HG03097 (cell line): ENCODE measurements around the gene DTX3.
"Not testable (repeated sequence)": the region's sequence is repeated elsewhere in the genome, so short reads cannot be mapped to it uniquely, and the experiment has no call there.

Experiments used
- ATAC-seq: cut with Tn5 transposase; IDR thresholded peaks from one replicate; pipeline ENCODE4 v1.9.1; 2021; ENCODE audit not compliant: unreplicated experiment, low FRiP score

DTX3 gene, protein sequence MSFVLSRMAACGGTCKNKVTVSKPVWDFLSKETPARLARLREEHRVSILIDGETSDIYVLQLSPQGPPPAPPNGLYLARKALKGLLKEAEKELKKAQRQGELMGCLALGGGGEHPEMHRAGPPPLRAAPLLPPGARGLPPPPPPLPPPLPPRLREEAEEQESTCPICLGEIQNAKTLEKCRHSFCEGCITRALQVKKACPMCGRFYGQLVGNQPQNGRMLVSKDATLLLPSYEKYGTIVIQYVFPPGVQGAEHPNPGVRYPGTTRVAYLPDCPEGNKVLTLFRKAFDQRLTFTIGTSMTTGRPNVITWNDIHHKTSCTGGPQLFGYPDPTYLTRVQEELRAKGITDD

GRCh38 chr12:57604454-57604991 lies at the start of gene DTX3:
DTX3 (plus strand) TSS chr12:57604824; CDS start chr12:57606518, 1,694 bp downstream.
- no peak for ATAC-seq

DNA sequence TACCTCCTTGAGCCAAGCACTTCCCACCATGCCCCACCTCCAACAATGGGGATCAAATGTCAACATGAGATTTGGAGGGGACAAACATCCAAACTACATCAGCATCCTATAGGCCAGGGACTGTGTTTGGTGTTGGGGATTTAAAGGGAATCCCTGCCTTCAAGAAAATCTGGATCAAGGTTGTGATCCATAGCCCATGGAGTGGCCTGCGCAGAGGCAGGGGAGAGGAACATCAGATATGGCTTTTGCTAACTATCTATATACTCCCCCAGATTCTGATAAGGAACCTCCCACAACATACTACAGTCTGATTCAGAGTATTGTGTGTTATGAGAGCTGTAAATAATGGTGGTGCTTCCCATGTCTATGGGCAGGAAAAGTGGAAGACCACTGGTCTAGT lies 49.7 kb upstream of the DTX3 start:
- no peak for ATAC-seq

GRCh38 chr12:57558864-57559263 lies 45.8 kb upstream of the DTX3 start:
- ATAC-seq = no peak

DNA sequence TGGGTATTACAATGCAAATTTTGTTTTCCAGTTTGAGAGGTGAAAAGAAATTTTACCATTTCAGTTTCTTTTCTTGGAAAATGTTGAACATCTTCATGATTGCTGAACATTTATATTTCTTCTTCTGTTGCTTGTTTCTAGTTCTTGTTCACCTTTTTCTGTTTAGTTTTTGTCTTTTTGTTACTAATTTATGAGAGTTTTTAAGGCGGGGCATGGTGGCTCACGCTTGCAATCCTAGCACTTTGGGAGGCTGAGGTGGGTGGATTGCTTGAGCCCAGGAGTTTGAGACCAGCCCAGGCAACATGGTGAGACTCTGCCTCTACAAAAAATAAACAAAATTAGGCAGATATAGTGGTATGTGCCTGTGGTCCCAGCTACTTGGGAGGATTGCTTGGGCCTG lies 44.1 kb upstream of the DTX3 start:
- ATAC-seq = no peak

GRCh38 chr12:57561117-57561516 lies 43.5 kb upstream of the DTX3 start:
- not testable (repeated sequence) for ATAC-seq

GRCh38 chr12:57563358-57563757 lies 41.3 kb upstream of the DTX3 start:
- no peak for ATAC-seq

DNA sequence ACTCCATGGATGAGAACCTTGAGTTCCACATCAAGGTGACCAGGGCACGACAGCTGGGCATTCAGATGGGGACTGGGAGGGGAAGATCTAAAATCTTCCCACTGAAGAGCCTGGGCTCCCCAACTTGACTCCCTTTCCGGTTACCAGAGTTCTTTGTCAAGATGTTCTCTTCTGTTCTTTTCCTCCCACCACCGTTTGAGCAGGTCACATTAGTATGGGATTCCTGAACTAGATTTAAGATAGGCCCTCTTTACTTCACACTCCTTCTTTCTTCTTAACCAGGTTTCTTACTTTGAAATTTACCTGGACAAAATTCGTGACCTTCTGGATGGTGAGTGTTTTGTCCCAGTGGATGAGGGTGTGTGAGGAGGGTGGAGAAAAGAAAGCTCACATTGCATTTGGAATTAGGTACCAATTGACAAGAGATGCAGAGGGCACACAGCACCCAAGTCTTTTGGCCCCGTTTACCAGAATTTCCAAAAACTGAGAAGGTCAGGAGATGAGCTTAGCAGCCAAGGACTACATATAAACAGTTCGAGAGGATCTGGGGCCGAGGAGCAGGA lies 40.4 kb upstream of the DTX3 start:
- no peak for ATAC-seq

DNA sequence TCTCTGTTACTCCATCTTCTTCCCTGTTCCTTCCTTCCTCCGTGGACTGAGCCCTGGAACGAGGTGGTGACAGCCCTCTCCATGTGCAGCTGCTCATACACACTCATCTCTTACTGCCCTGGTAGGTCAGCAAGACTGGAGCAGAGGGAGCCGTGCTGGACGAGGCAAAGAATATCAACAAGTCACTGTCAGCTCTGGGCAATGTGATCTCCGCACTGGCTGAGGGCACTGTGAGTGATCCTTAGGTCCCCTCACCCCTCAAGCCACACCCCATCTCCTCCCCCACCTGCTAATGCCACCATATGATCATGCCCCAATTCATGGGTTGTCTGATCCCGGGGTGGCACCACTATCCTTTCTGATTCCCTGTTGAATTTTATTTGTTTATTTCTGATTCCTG lies 35.8 kb upstream of the DTX3 start:
- ATAC-seq = no peak

- no peak for ATAC-seq
Observed at GRCh38 chr12:57569858-57570257, 34.8 kb upstream of the DTX3 start.

DNA sequence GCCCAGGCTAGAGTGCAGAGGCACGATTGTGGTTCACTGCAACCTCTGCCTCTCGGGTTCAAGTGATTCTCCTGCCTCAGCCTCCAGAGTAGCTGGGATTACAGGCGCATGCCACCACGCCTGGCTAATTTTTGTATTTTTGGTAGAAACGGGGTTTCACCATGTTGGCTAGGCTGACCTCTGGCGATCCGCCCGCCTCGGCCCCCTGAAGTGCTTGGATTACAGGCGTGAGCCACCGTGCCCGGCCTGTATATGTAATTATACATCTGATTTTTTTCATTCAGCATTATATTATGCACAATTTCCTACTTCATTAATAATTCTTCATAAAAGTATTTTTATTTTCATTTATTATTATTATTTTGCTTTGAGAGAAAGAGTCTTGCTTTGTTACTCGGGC lies 34.2 kb upstream of the DTX3 start:
- not testable (repeated sequence) for ATAC-seq

GRCh38 chr12:57571926-57572762 lies 32.5 kb upstream of the DTX3 start:
- no peak for ATAC-seq

DNA sequence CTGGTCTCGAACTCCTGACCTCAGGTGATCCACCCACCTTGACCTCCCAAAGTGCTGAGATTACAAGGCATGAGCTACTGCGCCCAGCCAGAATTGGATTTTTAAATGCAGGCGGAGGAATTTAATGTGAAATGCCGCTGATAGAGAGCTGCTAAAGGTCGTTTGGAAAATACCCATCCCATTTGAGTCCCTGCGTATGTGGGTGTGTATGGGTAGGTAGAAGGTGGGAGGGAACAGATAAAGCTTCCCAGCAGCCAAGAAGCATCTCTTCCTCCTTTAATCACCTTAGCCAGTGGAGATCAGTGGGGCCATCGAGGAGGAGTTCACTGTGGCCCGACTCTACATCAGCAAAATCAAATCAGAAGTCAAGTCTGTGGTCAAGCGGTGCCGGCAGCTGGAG lies 29.8 kb upstream of the DTX3 start:
- no peak for ATAC-seq

- no peak for ATAC-seq
Observed at GRCh38 chr12:57575771-57576612, 28.6 kb upstream of the DTX3 start.

- ATAC-seq = no peak
Observed at GRCh38 chr12:57576613-57577160, 27.9 kb upstream of the DTX3 start.

GRCh38 chr12:57577981-57578758 lies 26.5 kb upstream of the DTX3 start:
- ATAC-seq = no peak

DNA sequence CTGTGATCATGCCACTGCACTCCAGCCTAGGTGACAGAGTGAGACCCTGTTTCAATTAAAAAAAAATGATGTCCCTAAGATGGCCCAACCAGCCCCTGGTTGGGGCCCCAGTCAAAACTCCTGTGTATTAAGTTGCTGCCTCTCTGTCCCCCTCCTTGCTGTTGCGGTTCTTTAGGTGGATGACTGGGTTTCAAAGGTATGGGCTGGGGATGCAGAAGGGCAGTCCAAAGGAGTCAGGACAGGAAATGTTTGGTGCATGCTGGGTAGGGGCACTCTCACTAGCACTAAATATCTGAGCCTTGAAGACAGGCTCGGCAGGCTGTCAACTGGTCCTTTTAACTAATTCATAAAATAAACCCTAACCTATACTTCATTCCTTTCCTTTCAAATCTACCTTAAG lies 25.6 kb upstream of the DTX3 start:
- no peak for ATAC-seq

GRCh38 chr12:57579677-57580465 lies 24.8 kb upstream of the DTX3 start:
- ATAC-seq = no peak

GRCh38 chr12:57580466-57580795 lies 24.2 kb upstream of the DTX3 start:
- no peak for ATAC-seq

DNA sequence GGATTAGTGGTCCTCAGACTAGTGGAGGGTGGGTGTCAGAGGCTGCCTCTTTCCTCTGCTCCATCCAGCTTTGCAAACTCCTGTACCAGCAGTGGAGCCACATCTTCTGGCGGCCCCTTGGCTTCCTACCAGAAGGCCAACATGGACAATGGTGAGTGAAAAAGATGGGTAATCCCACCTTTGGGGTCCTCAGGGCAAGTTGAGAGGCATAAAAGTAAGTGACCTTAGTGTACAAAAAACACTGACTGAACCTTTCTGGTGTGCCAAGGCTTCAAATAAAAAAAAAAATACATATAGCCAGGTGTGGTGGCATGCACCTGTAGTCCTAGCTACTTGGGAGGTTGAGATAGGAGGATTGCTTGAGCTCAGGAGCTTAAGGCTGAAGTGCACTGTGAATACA lies 22.8 kb upstream of the DTX3 start:
- no peak for ATAC-seq
